Measurements from ENCODE around the gene CSK.
A peak's percentile ranks its signal among the peaks of the same experiment; 100 is the strongest.

Gene CSK

DNA sequence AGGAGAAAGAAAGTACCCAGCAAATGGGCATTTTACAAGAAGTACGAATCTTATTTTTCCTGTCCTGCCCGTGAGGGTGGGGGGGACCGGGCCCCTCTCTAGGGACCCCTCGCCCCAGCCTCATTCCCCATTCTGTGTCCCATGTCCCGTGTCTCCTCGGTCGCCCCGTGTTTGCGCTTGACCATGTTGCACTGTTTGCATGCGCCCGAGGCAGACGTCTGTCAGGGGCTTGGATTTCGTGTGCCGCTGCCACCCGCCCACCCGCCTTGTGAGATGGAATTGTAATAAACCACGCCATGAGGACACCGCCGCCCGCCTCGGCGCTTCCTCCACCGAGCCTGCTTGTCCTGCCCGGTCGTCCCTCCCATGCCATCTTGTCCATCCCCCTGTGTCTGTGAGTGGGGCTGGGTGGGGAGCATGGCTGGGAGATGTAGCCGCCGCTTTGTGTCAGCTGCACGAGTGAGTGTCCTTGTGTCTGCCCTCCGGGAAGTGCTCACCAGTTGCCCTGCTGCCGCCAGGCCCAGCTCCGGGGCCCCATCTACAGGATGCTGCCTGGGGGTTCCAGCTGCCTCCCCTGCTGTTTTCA lies 21.1 kb downstream of the CSK start:
- no peak for DNase-seq

GRCh38 chr15:74804935-74805334 lies 23.1 kb downstream of the CSK start:
- no peak for DNase-seq

DNA sequence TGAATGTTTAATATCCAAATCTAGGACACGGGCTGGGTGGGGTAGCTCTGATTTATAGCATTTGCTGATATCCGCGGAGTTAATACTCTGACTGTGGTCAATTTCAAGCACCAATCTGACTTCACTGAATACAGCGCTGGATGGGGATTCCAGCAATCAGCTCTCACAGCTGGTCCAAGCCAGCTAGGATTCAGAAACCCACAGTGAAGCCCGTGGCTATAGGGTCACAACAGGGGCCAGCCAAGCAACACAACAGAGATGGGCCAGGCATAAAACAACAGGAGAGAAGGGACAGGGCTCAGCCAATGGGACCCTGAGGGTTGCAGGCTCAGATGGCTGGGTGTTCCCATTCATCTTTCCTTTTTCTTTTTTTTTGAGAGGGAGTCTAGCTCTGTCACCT lies 25.4 kb downstream of the CSK start:
- DNase-seq: no peak

DNA sequence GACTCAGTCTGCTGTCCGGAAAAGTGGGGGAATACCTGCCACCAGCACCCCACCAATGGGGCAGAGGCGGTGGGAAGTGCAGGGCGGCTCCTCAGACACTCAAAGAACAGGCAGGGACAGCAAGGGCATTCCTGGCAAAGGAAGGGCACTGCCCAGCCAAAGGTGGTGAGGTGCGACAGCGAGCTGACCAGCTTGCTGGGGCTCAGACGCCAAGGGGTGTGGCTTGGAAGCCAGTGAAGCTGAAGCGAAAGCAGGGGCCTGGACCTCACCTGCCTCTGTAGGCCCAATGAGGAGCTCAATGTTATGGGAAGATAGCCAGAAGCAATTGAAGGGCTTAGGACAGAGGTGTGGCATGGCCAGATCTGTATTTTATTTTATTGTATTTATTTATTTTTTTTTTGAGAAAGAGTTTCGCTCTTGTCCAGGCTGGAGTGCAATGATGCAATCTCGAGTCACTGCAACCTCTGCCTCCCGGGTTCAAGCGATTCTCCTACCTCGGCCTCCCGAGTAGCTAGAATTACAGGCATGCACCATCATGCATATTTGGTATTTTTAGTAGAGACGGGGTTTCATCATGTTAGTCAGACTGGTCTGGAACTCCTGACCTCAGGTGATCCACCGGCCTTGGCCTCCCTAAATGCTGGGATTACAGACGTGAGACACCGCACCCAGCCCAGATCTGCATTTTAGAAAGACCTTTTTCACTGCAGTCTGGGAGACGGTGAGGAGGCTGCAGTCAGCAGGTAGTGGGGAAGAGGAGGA lies 26.4 kb downstream of the CSK start:
- no peak for DNase-seq

GRCh38 chr15:74808840-74809229 lies 27.0 kb downstream of the CSK start:
- no peak for DNase-seq

- DNase-seq: no peak
These were observed 27.4 kb downstream of the CSK start for GRCh38 chr15:74809242-74809641.

GRCh38 chr15:74809956-74810355 lies 28.1 kb downstream of the CSK start:
- DNase-seq: no peak

GRCh38 chr15:74812533-74812932 lies 30.7 kb downstream of the CSK start, which contains the start of gene LMAN1L:
Gene LMAN1L (plus strand): TSS chr15:74812835. CDS start chr15:74812855, 20 bp downstream.
- DNase-seq: no peak

GRCh38 chr15:74815121-74815934 lies 33.4 kb downstream of the CSK start:
- no peak for DNase-seq

GRCh38 chr15:74815961-74816360 lies 34.1 kb downstream of the CSK start:
- no peak for DNase-seq

DNA sequence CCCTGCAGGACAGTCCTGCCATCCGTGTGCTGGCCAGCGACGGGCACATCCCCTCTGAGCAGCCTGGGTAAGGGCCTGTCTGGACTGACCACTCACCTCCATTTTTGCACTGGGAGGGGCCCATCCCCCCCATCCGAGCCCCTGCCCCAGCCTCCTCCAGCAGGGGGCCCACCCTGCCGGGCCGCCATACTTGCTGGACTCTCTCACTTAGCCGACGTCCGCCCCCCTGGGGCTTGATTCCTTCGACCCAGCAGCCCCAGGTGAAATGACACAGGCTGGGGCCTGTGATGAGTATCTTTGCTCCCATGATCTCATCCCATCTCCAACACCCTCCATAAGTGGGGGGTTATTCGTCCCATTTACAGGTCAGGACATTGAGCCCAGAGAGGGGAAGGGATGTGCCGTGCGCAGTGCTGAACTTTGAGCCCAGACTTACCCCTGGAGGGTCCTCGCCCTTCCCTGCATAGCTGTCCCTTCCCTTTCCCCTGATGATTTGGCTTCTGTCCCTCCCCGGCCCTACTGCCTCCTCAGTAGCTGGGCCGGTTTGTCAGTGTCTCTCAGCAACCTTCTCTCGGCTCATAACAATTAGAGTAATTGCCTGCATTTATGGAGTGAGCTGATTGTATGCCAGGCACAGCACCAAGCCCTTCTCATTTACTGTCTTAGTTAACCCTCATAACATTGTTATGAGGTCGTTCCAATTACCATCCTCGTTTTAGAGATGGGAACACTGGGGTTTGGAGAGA lies 34.9 kb downstream of the CSK start:
- DNase-seq: no peak

DNA sequence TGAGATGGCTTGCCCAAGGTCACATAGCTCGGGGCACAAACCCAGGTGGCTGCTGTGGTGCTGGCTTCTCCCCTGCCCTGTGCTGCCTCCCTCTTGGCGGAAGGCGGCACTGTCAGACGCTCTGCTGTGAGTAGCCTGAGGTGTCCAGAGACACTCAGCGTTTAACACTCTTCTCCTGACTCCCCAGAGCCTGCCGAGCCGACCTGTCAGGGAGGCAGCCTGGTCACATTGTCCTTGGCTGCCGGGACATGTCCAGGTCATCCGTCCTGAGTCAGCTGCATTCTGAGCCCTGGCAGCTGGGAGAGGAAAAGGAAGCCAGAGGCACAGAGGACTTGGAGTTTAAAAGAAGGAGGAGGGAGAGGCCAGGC lies 35.5 kb downstream of the CSK start:
- DNase-seq: no peak

- no peak for DNase-seq
These were observed 38.2 kb downstream of the CSK start for GRCh38 chr15:74820056-74820455.

- DNase-seq: no peak
These were observed 39.4 kb downstream of the CSK start for GRCh38 chr15:74821091-74821789.

- no peak for DNase-seq
These were observed 39.9 kb downstream of the CSK start for GRCh38 chr15:74821790-74822158.

DNA sequence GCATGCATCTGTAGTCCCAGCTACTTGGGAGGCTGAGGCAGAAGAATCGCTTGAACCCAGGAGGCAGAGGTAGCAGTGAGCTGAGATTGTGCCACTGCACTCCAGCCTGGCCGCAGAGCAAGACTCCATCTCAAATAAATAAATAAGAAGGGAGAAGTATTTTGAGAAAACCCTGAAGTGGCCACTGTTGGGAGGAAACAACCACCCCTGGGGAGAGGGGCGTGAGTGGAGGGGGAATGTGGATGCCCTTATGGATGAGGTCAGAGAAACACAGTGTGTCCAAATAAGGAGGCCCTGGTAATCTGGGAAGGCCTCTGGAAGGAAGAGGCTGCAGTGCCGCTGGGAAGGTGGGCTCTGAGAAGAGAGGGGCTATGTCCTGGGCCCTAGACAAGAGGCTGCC lies 40.4 kb downstream of the CSK start:
- DNase-seq: no peak

DNA sequence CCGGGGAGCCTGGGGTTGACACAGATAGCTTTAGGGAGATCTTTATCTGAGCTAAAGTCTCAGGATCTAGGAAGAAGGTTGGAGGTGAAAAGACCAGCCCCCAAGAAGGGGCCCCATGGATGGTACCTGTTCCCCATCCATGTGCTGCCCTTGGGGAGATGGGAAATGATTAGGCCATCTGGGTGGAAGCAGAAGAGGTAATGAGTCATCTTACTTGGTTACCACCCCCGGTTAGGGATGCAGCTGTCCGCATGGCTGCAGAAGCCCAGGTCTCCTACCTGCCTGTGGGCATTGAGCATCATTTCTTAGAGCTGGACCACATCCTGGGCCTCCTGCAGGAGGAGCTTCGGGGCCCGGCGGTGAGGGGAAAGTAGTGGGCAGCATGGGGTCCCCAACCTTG lies 41.4 kb downstream of the CSK start:
- no peak for DNase-seq

- DNase-seq: no peak
These were observed 43.1 kb downstream of the CSK start for GRCh38 chr15:74824976-74825375.

DNA sequence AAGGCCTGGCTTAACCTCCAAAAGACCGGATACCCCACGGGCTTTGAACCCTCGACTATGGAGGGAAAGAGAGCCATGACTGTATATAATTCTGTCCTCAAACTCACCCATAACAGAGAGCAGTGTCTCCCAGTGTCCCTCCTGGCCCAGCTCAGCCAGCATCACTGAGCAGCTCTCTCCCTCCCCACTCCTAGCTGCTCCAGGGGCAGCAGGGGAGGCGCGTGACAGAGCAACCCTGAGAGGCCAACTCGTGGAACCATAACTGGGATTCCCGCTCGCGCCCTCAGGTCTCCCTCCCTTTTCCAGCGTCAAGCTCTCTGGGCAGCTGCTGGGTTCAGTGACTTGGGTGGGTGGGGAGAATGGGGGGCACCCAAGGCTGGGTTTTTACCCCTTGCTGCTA lies 44.0 kb downstream of the CSK start:
- no peak for DNase-seq

GRCh38 chr15:74826364-74826819 lies 44.5 kb downstream of the CSK start, which contains the start of gene CPLX3:
Gene CPLX3 (plus strand): TSS chr15:74826627. CDS start chr15:74826704, 77 bp downstream.
- DNase-seq: peak; percentile 57

DNA sequence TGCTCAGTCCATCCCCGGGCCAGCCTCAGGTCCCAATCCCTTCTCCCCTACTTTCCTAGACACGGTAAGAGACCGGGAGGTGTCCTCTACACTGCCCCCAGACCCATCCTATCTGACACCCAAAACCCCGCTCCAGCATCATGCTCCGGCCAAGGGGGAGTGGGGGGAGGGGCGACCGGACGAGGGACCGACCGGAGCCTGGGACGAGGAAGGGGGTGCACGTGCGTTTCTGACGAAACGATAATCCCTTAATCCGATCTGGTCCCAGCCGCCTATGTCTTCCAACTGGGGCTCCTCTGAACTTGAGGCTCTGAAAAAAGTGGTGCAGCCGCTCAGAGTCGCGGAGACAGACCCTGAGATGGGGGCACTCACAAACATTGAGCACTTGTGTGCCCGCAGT lies 45.0 kb downstream of the CSK start:
- DNase-seq: no peak

- no peak for DNase-seq
These were observed 45.7 kb downstream of the CSK start for GRCh38 chr15:74827614-74828013.

All from stimulated activated CD4-positive, alpha-beta T cell treated with anti-CD3 and anti-CD28 coated beads, Interleukin-4, amount 100 ng/mL, for 1 hour (primary cell).